T follicular helper cell (primary cell): ENCODE results near the gene GPC4.
"Not testable (repeated sequence)": the region's sequence is repeated elsewhere in the genome, so short reads cannot be mapped to it uniquely, and the experiment has no call there.

Experiments
- DNase-seq: peaks from one replicate; pipeline ENCODE4 v3.0.0-alpha.2; 2020; ENCODE audit warnings: low read depth

The GPC4 gene

GRCh38 chrX:133306316-133306715, 109.0 kb downstream of the GPC4 start:
- no peak for DNase-seq

- DNase-seq, result no peak
These were observed 109.9 kb downstream of the GPC4 start for GRCh38 chrX:133305348-133305747.

- DNase-seq, result no peak
These were observed 112.4 kb downstream of the GPC4 start for GRCh38 chrX:133302775-133303445.

GRCh38 chrX:133300591-133300990, 114.7 kb downstream of the GPC4 start:
- no peak for DNase-seq

- DNase-seq, result no peak
These were observed 118.0 kb downstream of the GPC4 start for GRCh38 chrX:133297284-133297683.

GRCh38 chrX:133294126-133294525, 121.2 kb downstream of the GPC4 start:
- DNase-seq, result no peak

- no peak for DNase-seq
These were observed 125.2 kb downstream of the GPC4 start for GRCh38 chrX:133290076-133290475.

GRCh38 chrX:133287860-133288259, 127.4 kb downstream of the GPC4 start:
- no peak for DNase-seq

- no peak for DNase-seq
These were observed 129.9 kb downstream of the GPC4 start for GRCh38 chrX:133285341-133285740.

GRCh38 chrX:133279112-133279730, 136.1 kb downstream of the GPC4 start:
- DNase-seq, result not testable (repeated sequence)

GRCh38 chrX:133273180-133273579, 142.1 kb downstream of the GPC4 start:
- no peak for DNase-seq

GRCh38 chrX:133269168-133269567, 146.1 kb downstream of the GPC4 start:
- no peak for DNase-seq

- DNase-seq, result no peak
These were observed 147.7 kb downstream of the GPC4 start for GRCh38 chrX:133267621-133268020.

GRCh38 chrX:133265331-133265730, 150.0 kb downstream of the GPC4 start:
- DNase-seq, result no peak

GRCh38 chrX:133258481-133258880, 156.8 kb downstream of the GPC4 start:
- DNase-seq, result no peak

- DNase-seq, result no peak
These were observed 160.6 kb downstream of the GPC4 start for GRCh38 chrX:133254666-133255065.

GRCh38 chrX:133251204-133251603, 164.1 kb downstream of the GPC4 start:
- no peak for DNase-seq

- no peak for DNase-seq
These were observed 164.8 kb downstream of the GPC4 start for GRCh38 chrX:133250184-133251100.
